Measurements from ENCODE around the gene HMGN5. TPM values are rescaled to one million over a fixed set of nuclear protein-coding genes. Genes with fewer than 3 reads are reported as not detected.

Gene HMGN5
- total RNA-seq, 1 donor from 2014 or later = 3.1 TPM

DNA sequence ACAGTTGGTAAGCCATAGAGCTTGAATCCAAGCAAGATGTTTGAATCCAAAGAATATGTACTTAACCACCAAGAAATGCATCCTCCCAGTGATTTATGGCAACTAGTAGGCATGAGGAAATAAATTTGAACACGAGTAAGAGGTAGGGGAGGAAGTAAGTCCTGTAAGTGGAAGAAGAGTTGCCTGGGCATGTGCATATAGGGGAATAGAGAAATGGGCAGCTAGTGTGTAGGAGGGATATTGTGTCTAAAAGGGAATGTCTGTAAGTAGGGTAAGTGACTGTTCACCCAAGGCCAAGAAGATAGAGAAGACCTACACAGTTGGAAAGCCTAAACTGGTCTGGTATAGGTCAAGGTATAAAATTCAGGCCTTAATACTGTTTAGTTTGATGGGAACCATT lies 4.8 kb upstream of the HMGN5 start:
- Histone ChIP-seq H3K9me3 (replicated peaks) (no peaks in the 10 kb centered on the region), H3K27me3 (ENCODE audit: low read depth) (no peaks in the 10 kb centered on the region), H3K27ac (replicated peaks) (no peak overlapping the region), H3K4me3 (no peak overlapping the region), H3K4me1 (no peaks in the 10 kb centered on the region), H3K36me3 (no peaks in the 10 kb centered on the region)
- DNase-seq = no peak
- intact Hi-C loops (cut with micrococcal nuclease) = no loop called here
- TF ChIP-seq, protein P1, sequence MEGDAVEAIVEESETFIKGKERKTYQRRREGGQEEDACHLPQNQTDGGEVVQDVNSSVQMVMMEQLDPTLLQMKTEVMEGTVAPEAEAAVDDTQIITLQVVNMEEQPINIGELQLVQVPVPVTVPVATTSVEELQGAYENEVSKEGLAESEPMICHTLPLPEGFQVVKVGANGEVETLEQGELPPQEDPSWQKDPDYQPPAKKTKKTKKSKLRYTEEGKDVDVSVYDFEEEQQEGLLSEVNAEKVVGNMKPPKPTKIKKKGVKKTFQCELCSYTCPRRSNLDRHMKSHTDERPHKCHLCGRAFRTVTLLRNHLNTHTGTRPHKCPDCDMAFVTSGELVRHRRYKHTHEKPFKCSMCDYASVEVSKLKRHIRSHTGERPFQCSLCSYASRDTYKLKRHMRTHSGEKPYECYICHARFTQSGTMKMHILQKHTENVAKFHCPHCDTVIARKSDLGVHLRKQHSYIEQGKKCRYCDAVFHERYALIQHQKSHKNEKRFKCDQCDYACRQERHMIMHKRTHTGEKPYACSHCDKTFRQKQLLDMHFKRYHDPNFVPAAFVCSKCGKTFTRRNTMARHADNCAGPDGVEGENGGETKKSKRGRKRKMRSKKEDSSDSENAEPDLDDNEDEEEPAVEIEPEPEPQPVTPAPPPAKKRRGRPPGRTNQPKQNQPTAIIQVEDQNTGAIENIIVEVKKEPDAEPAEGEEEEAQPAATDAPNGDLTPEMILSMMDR (IDR thresholded peaks at IDR 0.05; ENCODE audit: borderline replicate concordance) = no peak

DNA sequence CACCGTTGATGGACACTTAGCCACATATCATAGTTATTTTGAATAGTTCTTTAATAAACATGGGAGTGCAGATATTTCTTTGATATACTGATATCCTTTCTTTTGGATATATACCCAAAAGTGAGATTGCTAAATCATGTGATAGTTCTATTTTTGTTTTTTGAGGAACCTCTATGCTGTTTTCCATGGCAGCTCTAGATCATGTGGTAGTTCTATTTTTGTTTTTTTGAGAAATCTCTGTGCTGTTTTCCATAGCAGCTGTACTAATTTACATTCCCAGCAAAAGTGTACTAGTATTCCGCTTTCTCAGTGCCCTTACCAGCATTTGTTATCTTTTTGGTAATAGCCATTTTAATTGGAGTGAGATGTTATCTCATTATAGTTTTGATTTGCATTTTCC lies 3.8 kb upstream of the HMGN5 start:
- Histone ChIP-seq H3K36me3 (no peaks in the 10 kb centered on the region), H3K4me1 (no peaks in the 10 kb centered on the region), H3K27me3 (ENCODE audit: low read depth) (no peaks in the 10 kb centered on the region), H3K4me3 (no peak overlapping the region), H3K9me3 (replicated peaks) (no peaks in the 10 kb centered on the region), H3K27ac (replicated peaks) (no peak overlapping the region)
- TF ChIP-seq, protein P1 (IDR thresholded peaks at IDR 0.05; ENCODE audit: borderline replicate concordance) = no peak
- DNase-seq = no peak
- intact Hi-C loops (cut with micrococcal nuclease) = no loop called here

DNA sequence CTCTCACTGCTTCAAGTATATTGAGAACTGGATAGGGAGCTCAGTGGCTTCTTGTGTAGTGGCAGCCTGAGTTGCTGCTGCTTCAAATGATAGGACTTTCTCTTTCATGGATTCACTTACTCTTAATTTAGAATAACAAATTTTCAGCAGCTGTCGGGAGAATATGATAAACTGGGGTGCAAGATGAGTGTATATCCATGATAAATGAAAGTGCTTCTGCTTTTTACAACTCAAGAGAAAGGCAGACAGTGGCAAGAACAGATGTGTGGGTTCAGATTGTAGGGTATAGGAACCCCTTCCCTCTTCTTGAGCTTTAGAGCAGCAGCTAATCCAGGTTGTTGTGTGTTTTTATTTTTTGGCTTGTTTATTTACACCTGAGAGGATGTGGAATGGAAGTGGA lies 1.2 kb upstream of the HMGN5 start:
- DNase-seq = no peak
- Histone ChIP-seq H3K4me1 (no peaks in the 10 kb centered on the region), H3K9me3 (replicated peaks) (no peaks in the 10 kb centered on the region), H3K27ac (replicated peaks) (peak overlapping the region; percentile 78), H3K4me3 (peak overlapping the region; percentile 70), H3K27me3 (ENCODE audit: low read depth) (no peaks in the 10 kb centered on the region), H3K36me3 (no peaks in the 10 kb centered on the region)
- intact Hi-C loops (cut with micrococcal nuclease) = no loop called here
- TF ChIP-seq, protein P1 (IDR thresholded peaks at IDR 0.05; ENCODE audit: borderline replicate concordance) = no peak

DNA sequence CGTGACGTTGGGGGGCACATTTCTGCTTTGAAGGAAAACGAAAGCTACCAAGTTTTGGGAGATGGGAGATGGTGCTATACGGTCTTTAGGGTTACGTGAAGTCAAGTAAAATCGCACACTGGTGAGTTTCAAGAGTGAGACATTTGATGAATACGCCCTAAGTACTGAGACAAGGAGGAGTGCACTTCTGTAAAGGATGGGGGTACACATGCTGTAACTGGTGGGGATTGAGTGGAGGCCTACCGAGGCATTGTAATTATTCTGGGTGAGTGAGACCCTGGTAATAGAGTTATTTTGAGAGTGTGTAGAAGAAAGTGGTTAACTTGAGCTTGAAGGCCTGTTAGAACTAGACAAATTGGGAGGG lies 725 bp upstream of the HMGN5 start:
- H3K36me3 ChIP-seq = no peaks in the 10 kb centered on the region
- DNase-seq = no peak
- TF ChIP-seq, protein P1 (IDR thresholded peaks at IDR 0.05; ENCODE audit: borderline replicate concordance) = no peak
- intact Hi-C loops (cut with micrococcal nuclease) = no loop called here
- peak overlapping the region; percentile 70 for H3K4me3 ChIP-seq
- H3K27me3 ChIP-seq (ENCODE audit: low read depth) = no peaks in the 10 kb centered on the region
- peak overlapping the region; percentile 78 for H3K27ac ChIP-seq (replicated peaks)
- H3K4me1 ChIP-seq = no peaks in the 10 kb centered on the region
- no peaks in the 10 kb centered on the region for H3K9me3 ChIP-seq (replicated peaks)

DNA sequence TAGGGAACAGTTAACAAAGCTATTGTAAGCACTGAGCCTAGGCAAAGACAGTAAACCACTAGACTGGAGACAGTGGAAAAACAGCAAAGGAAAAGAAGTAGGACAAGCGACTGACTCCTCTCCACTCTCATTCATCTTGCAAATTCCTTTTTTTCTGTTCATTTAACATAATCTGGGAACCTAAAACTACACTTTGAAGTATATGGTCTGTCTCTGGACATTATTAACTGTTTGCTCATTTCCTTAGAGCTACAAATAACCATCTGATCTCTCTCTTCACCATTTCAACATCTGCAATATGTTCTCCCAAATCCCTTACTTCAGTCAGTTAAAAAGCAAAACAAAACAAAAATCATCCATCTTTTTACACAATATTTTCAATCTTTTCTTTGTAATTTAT lies 642 bp downstream of the HMGN5 start:
- no peaks in the 10 kb centered on the region for H3K27me3 ChIP-seq (ENCODE audit: low read depth)
- intact Hi-C loops (cut with micrococcal nuclease) = no loop called here
- no peaks in the 10 kb centered on the region for H3K4me1 ChIP-seq
- no peaks in the 10 kb centered on the region for H3K9me3 ChIP-seq (replicated peaks)
- DNase-seq = no peak
- peak overlapping the region; percentile 70 for H3K4me3 ChIP-seq
- peak overlapping the region; percentile 78 for H3K27ac ChIP-seq (replicated peaks)
- H3K36me3 ChIP-seq = no peaks in the 10 kb centered on the region
- TF ChIP-seq, protein P1 (IDR thresholded peaks at IDR 0.05; ENCODE audit: borderline replicate concordance) = no peak

DNA sequence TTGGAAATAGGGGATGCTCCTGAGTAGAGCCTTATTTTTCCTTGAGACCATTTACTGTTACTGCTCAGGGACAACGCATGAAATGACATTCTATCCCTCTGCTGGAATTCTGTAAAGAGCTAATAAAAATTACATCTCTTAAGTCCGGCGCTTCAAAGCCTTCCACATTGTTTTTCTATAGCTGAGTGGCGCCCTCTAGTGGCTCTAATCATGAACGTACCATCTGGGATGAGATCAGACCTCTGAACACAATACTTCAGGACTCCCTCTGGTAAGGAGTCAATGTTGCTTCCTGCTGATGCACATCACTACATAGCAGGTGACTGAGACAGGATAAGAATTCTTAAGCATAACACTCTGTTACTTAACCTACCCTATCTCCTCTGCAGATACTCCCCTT lies 6.0 kb downstream of the HMGN5 start:
- Histone ChIP-seq H3K27me3 (ENCODE audit: low read depth) (no peaks in the 10 kb centered on the region), H3K27ac (replicated peaks) (no peak overlapping the region), H3K36me3 (no peaks in the 10 kb centered on the region), H3K9me3 (replicated peaks) (no peaks in the 10 kb centered on the region), H3K4me3 (no peak overlapping the region), H3K4me1 (no peaks in the 10 kb centered on the region)
- DNase-seq = peak; percentile 9
- TF ChIP-seq, protein P1 (IDR thresholded peaks at IDR 0.05; ENCODE audit: borderline replicate concordance) = peak; percentile 65
- intact Hi-C loops (cut with micrococcal nuclease) = no loop called here

Measured in left ventricle myocardium inferior (tissue), 1 donor.